Measurements from ENCODE around the gene CCNL2. TPM values are rescaled to one million over a fixed set of nuclear protein-coding genes. Genes with fewer than 3 reads are reported as not detected.
"Not testable (repeated sequence)": the region's sequence is repeated elsewhere in the genome, so short reads cannot be mapped to it uniquely, and the experiment has no call there.

The CCNL2 gene
- 100 to 1,000 TPM; 232 to 273 (median 238) TPM for polyA plus RNA-seq (ENCODE audit: insufficient read length in 4 of 4)

DNA sequence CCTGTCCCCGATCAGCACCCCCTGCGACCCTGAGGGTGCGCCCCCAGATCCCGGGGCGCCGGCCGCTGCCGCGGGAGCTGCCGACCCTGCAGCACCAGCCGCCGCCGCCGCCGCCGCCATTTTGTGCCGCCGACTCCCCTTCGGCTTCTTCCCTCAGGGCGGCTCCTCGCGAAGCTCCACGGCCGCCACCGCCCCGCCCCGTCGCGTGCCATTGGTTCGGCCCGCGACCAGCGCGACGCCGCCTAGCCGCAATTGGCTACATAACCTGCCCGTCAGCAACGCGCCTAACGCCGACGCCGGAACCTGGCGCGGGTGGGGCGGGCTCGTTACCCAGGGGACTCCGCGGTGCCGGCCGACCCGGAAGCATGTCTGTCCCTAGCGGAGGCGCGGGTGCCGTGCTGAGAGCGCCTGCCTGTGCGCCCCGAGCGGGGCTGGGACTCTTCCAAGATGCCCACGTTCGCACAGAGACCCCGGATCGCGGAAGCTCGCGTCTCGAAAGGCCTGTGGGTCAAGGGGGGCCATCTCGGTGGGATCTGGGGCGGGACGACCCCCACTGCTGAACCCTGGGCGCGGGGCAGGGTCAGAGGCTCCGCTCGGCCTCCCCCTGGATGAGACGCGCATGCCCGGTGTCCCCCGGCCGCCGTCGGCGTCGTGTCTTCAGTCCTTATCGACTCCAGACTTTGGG, at the start of gene CCNL2:
Gene CCNL2, minus strand, starts transcription at position 149 of the 685 bp plus-strand sequence. Its CDS starts 29 bp downstream, at position 120.
- peak; percentile 94 to 99 (median 96) for DNase-seq (ENCODE audit: low read depth in 4 of 4, low spot score in 3 of 4)

GRCh38 chr1:1446631-1447030, 47.5 kb upstream of the CCNL2 start:
- not testable (repeated sequence) for DNase-seq (ENCODE audit: low read depth in 4 of 4, low spot score in 3 of 4)

GRCh38 chr1:1442069-1442770, 43.1 kb upstream of the CCNL2 start:
- no peak for DNase-seq (ENCODE audit: low read depth in 4 of 4, low spot score in 3 of 4)

DNA sequence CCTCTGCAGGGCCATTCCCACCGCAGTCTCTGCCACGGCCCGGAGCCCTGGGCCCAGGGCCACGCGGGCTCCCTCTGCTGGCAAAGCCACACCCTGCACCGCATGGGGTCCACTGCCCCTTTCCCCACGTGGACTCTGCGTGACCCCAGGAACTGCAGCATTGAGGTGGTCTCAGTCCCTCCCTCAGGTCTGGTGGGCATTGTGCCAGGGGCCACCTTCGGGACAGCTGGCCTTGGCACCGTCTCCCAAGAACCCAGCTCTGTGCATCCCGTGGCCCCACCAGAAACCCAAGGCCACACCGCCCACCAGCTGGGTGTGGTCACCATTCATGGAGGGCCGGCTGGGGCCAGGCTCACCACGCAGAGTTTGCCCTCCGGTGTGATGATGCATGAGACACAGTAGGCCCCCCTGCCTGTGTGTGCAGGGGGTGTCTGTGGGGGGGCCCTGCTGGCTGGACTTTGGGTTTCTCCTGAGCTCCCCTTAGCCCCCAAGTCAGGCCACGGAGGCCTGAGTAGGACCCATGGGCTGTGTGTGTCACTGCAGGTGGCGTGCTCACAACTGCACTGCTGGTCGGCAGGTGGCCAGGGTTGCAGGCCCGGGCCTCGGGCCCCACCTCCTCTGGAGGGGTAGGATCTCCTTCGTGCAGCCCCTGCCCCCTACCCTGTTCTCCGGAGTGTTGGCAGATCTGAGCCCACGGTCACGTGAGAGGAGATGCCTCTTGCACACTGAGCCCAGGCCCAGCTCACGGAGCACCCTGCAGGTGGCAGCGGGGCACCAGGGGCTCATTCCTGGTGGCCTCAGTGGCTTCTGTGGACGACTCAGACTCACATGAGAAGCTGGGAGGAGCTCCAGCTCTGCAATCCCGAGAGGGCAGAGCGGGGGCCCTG, 42.1 kb upstream of the CCNL2 start:
- no peak for DNase-seq (ENCODE audit: low read depth in 4 of 4, low spot score in 3 of 4)

DNA sequence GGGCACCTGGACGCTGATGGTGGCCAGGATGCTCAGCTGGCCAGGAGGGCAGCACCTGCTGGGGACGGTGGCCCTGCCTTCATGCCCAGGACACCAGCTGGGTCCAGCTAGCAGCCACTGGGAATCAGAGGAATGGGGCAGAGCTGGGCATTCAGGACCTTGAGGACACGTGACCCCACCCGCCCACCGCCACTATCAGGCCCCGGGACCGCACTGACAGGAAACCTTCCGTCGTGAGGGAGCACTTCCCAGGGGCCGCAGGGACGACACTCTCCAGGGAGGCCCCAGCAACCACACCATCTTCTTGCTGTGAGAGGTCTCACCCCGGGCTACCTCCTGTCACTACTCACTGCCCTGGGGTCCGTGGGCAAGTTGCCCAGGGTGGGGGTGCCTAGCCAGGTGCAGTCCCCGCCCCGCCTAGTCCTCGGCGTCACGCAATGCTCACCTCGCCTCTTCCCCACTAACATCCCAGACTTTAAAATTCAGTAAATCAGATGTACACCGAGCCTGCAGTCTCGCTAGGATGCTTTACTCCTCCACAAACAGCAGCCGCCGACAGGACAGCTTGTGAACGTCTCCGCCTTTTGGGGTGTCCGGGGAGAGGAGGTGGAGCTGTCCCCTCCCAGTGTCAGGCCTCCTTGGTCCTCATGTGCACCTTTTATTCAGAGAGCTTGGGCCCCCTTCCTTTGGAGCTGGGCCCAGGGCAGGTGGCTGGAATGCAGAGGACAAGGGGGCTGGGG, 41.3 kb upstream of the CCNL2 start:
- no peak for DNase-seq (ENCODE audit: low read depth in 4 of 4, low spot score in 3 of 4)

GRCh38 chr1:1439546-1440261, 40.6 kb upstream of the CCNL2 start:
- no peak for DNase-seq (ENCODE audit: low read depth in 4 of 4, low spot score in 3 of 4)

DNA sequence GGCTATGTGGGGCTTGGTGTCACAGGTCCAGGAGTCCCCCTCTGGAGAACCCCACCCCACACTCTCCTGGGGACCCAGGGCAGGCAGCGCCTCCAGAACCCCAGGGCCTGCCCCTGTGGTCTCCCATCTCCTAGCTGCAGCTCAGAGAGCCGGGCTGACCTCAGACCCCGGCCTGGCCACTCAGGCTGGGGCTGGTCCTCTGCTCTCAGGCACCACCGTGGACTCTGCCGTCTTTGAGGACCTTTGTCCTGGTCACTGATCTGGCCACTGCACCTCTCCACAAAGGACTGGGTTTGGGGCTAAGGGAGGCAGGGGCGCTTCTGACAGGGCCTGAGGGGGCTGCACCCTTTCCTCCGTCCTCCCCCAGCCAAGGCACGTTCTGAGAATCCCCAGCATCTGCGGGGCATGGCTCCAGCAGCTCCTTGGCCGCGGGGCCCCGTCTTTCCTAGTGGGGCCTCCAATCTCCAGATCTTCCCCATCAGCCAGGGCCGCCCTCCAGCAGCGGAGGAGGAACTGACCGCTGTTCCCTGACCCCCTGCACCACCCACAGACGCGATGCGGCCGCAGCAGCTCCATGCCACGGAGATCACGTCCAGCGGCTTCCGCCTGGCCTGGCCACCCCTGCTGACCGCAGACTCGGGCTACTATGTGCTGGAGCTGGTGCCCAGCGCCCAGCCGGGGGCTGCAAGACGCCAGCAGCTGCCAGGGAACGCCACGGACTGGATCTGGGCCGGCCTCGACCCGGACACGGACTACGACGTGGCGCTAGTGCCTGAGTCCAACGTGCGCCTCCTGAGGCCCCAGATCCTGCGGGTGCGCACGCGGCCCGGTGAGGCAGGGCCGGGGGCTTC, 39.6 kb upstream of the CCNL2 start:
- no peak for DNase-seq (ENCODE audit: low read depth in 4 of 4, low spot score in 3 of 4)

- DNase-seq (ENCODE audit: low read depth in 4 of 4, low spot score in 3 of 4) = peak in 1 of 4 donors; percentile 55
Observed at GRCh38 chr1:1437904-1438376, 38.8 kb upstream of the CCNL2 start.

GRCh38 chr1:1437033-1437903, 38.1 kb upstream of the CCNL2 start:
- no peak for DNase-seq (ENCODE audit: low read depth in 4 of 4, low spot score in 3 of 4)

DNA sequence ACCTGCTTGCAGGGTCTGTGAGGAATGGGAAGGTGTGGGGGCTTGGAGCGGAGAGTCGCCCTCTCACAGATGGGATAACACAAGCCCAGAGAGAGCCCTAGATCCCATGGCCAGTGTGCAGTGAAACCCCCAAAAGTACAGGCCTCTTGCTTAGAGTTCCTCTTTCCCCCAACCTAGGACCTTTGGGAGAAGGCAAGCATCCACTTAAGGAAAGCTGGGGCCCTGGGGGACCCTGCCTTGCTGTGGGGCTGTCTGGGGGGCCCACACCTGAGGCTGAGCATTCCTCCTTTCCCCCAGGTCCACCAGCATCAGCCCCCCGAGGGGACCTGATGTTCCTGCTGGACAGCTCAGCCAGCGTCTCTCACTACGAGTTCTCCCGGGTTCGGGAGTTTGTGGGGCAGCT, 37.5 kb upstream of the CCNL2 start:
- DNase-seq (ENCODE audit: low read depth in 4 of 4, low spot score in 3 of 4) = no peak

GRCh38 chr1:1435911-1436629, 36.9 kb upstream of the CCNL2 start:
- no peak for DNase-seq (ENCODE audit: low read depth in 4 of 4, low spot score in 3 of 4)

DNA sequence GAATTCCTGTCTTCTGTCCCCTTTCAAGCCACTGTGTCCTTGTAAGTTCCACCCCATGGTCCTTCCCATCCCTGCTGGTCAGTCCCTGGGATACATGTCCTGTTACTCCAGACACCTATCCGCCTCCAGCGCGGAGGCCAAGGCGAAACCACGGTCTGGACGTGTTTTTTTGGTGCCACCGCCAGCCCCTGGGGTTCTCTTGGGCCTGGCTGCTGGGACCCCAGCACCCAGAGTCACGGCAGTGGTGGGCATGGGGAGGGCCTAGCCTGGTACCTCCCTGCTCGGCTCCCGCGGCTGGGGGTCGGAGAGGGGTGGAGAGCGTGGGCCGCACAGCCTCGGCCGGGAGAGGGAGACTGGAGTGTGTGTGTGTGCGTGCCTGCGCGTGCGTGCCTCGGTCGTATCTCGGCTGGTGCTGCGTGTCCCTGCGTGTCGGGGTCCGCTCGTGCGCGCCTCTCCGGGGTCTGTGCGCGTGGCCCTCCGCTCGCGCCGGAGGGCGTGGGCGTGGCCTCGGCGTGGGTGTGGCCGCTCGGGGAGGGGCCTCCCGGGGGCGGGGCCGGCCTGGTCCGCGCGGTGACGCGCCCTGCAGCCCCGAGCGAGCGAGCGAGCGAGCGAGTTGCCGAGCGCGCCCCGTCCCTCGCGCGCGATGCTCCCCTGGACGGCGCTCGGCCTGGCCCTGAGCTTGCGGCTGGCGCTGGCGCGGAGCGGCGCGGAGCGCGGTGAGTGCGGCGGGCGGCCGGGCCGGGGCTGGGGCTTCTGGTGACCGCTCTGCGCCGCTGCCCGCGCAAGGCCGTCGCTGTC, 36.2 kb upstream of the CCNL2 start, which contains the start of gene VWA1:
Gene VWA1, plus strand, starts transcription at position 585 of the 798 bp plus-strand sequence. Its CDS starts 59 bp downstream, at position 644.
- no peak for DNase-seq (ENCODE audit: low read depth in 4 of 4, low spot score in 3 of 4)

- no peak for DNase-seq (ENCODE audit: low read depth in 4 of 4, low spot score in 3 of 4)
Observed at GRCh38 chr1:1434824-1435105, 35.6 kb upstream of the CCNL2 start.

- DNase-seq (ENCODE audit: low read depth in 4 of 4, low spot score in 3 of 4) = no peak
Observed at GRCh38 chr1:1434131-1434823, 35.1 kb upstream of the CCNL2 start.

GRCh38 chr1:1433804-1434130, 34.6 kb upstream of the CCNL2 start:
- DNase-seq (ENCODE audit: low read depth in 4 of 4, low spot score in 3 of 4) = no peak

All from right renal pelvis (tissue), 4 donors.